ENCODE measurements around the gene ABCA7.

- TF ChIP-seq CTCF (IDR thresholded peaks at IDR 0.05) (no peak), POLR2A (IDR thresholded peaks at IDR 0.05) (no peak)
Observed at GRCh38 chr19:991932-992669, 47.8 kb upstream of the ABCA7 start.
